Endothelial cell of hepatic sinusoid (primary cell): ENCODE results near the gene RAC3.

Experiments
- in situ Hi-C: cut with HindIII; loops from 2 replicates; pipeline ENCODE4 v1.10.0; 2017; ENCODE audit warnings: low sequenced_read_pairs

Gene RAC3

GRCh38 chr17:82031303-82031884 is at the start of gene RAC3:
Gene RAC3 (plus strand): TSS chr17:82031678. CDS start chr17:82031762, 84 bp downstream.
- in situ Hi-C loops = loop anchor here (10.0 kb wide), 3 partner anchors 57 to 303 kb away; partner anchors contain the start of genes ASPSCR1, CSNK1D and SECTM1

- in situ Hi-C loops = no loop called here
Observed at GRCh38 chr17:81983011-81983638, 48.4 kb upstream of the RAC3 start.

- in situ Hi-C loops = no loop called here
Observed at GRCh38 chr17:81983639-81984373, 47.7 kb upstream of the RAC3 start.

- in situ Hi-C loops = no loop called here
Observed at GRCh38 chr17:81984773-81985410, 46.6 kb upstream of the RAC3 start.

- in situ Hi-C loops = no loop called here
Observed at GRCh38 chr17:81986606-81987005, 44.9 kb upstream of the RAC3 start.

GRCh38 chr17:81987161-81987770 is 44.2 kb upstream of the RAC3 start:
- in situ Hi-C loops = no loop called here

- in situ Hi-C loops = no loop called here
Observed at GRCh38 chr17:81990836-81991683, 40.4 kb upstream of the RAC3 start.

- in situ Hi-C loops = no loop called here
Observed at GRCh38 chr17:81991684-81992305, 39.7 kb upstream of the RAC3 start.

GRCh38 chr17:81992306-81993102 is 39.0 kb upstream of the RAC3 start:
- in situ Hi-C loops = no loop called here

- in situ Hi-C loops = no loop called here
Observed at GRCh38 chr17:81993729-81994592, 37.5 kb upstream of the RAC3 start.

- in situ Hi-C loops = no loop called here
Observed at GRCh38 chr17:81994593-81995462, 36.6 kb upstream of the RAC3 start.

GRCh38 chr17:81995463-81996231 is 35.8 kb upstream of the RAC3 start:
- in situ Hi-C loops = no loop called here

GRCh38 chr17:81996232-81996756 is 35.2 kb upstream of the RAC3 start:
- in situ Hi-C loops = no loop called here

GRCh38 chr17:81996757-81997441 is 34.6 kb upstream of the RAC3 start:
- in situ Hi-C loops = no loop called here

GRCh38 chr17:81998212-81998611 is 33.3 kb upstream of the RAC3 start:
- in situ Hi-C loops = no loop called here
